ENCODE data around the gene POLR1G.
"Not testable (repeated sequence)": the region's sequence is repeated elsewhere in the genome, so short reads cannot be mapped to it uniquely, and the experiment has no call there.

The POLR1G gene

GRCh38 chr19:45423033-45423588, 16.7 kb downstream of the POLR1G start:
- DNase-seq, result no peak

- peak; percentile 99 for DNase-seq
Measured at GRCh38 chr19:45423589-45424190, 17.2 kb downstream of the POLR1G start, which contains the start of gene ERCC1. ERCC1 (minus strand) TSS chr19:45423917; CDS start chr19:45423374, 543 bp downstream.

- DNase-seq, result no peak
Measured at GRCh38 chr19:45424191-45425058, 18.0 kb downstream of the POLR1G start.

GRCh38 chr19:45428384-45429231, 22.2 kb downstream of the POLR1G start:
- DNase-seq, result no peak

- DNase-seq, result not testable (repeated sequence)
Measured at GRCh38 chr19:45429896-45430295, 23.5 kb downstream of the POLR1G start.

- DNase-seq, result not testable (repeated sequence)
Measured at GRCh38 chr19:45431008-45431407, 24.6 kb downstream of the POLR1G start.

- DNase-seq, result not testable (repeated sequence)
Measured at GRCh38 chr19:45432543-45432942, 26.1 kb downstream of the POLR1G start.

GRCh38 chr19:45437328-45437727, 30.9 kb downstream of the POLR1G start:
- DNase-seq, result no peak

GRCh38 chr19:45439190-45439568, 32.7 kb downstream of the POLR1G start:
- no peak for DNase-seq

GRCh38 chr19:45439569-45440258, 33.3 kb downstream of the POLR1G start:
- DNase-seq, result peak; percentile 84

- DNase-seq, result no peak
Measured at GRCh38 chr19:45440259-45440638, 33.8 kb downstream of the POLR1G start.

GRCh38 chr19:45440873-45441654, 34.6 kb downstream of the POLR1G start:
- DNase-seq, result no peak

GRCh38 chr19:45442408-45442777, 35.9 kb downstream of the POLR1G start:
- no peak for DNase-seq

- DNase-seq, result no peak
Measured at GRCh38 chr19:45442778-45443461, 36.5 kb downstream of the POLR1G start.

- peak; percentile 73 for DNase-seq
Measured at GRCh38 chr19:45443462-45444317, 37.2 kb downstream of the POLR1G start.

- DNase-seq, result peak; percentile 48
Measured at GRCh38 chr19:45444318-45445041, 38.0 kb downstream of the POLR1G start.

- DNase-seq, result no peak
Measured at GRCh38 chr19:45445139-45445538, 38.7 kb downstream of the POLR1G start.

- DNase-seq, result no peak
Measured at GRCh38 chr19:45446295-45446694, 39.9 kb downstream of the POLR1G start.

GRCh38 chr19:45446944-45447343, 40.5 kb downstream of the POLR1G start:
- no peak for DNase-seq

All from NCI-H1105 (cell line).